ENCODE results near the gene ARHGAP1. TPM values are rescaled to one million over a fixed set of nuclear protein-coding genes. Genes with fewer than 3 reads are reported as not detected.
A peak's percentile ranks its signal among the peaks of the same experiment; 100 is the strongest.

Gene ARHGAP1
- total and polyA plus RNA-seq, 2 of the 13 experiments (the other 11 are each of a cell fraction or from before 2014, with no cell fraction given), result 18.6 to 30.3 TPM

DNA sequence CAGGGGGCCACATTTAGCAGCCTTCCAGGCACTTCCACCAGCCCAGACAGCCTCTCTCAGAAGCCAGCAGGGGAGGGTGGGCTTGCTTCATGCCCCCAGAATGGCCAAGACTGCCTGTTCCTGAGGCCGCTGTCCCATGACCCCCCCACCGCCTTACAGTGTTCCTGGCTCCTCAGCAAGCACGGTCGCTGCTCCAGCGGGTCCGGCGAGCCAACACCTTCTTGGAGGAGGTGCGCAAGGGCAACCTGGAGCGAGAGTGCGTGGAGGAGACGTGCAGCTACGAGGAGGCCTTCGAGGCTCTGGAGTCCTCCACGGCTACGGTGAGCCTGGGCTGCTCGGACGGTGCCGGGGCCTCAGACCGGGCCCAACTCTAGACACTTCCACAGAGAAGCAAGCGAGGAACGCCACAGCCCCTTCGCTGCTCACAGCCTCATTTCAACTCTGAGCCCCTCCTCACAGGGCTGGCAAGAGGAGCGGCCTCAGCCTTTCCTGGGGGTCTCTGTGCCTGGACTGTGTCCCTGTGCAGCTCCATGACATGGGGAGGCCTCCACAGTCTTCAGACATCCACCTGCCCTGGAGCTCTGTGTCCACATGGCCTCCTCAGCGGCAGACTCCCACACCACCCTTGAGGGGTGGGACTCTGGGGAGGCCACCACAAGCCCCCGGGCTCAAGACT is 19.3 kb upstream of the ARHGAP1 start (continued):
- TF ChIP-seq ATF6 (CRISPR knock-in tag; conservative IDR thresholded peaks at IDR 0.05), result no peak
- no peak for TF ChIP-seq HMG20A (CRISPR knock-in tag; IDR thresholded peaks at IDR 0.05; ENCODE audit: borderline replicate concordance)
- no peak for TF ChIP-seq TEF (CRISPR knock-in tag; IDR thresholded peaks at IDR 0.05)
- TF ChIP-seq KLF13 (CRISPR knock-in tag; IDR thresholded peaks at IDR 0.05), result no peak
- TF ChIP-seq ZNF747 (CRISPR knock-in tag; IDR thresholded peaks at IDR 0.05; ENCODE audit: borderline replicate concordance), result 0 out of 2 replicates have a peak, but pooled peaks have one; percentile 8
- no peak for TF ChIP-seq HMG20B (CRISPR knock-in tag; conservative IDR thresholded peaks at IDR 0.05)
- TF ChIP-seq, protein P1, sequence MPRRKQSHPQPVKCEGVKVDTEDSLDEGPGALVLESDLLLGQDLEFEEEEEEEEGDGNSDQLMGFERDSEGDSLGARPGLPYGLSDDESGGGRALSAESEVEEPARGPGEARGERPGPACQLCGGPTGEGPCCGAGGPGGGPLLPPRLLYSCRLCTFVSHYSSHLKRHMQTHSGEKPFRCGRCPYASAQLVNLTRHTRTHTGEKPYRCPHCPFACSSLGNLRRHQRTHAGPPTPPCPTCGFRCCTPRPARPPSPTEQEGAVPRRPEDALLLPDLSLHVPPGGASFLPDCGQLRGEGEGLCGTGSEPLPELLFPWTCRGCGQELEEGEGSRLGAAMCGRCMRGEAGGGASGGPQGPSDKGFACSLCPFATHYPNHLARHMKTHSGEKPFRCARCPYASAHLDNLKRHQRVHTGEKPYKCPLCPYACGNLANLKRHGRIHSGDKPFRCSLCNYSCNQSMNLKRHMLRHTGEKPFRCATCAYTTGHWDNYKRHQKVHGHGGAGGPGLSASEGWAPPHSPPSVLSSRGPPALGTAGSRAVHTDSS (CRISPR knock-in tag; conservative IDR thresholded peaks at IDR 0.05), result no peak
- TF ChIP-seq ZNF792 (CRISPR knock-in tag; IDR thresholded peaks at IDR 0.05), result no peak
- no peak for TF ChIP-seq CBFB (CRISPR knock-in tag; IDR thresholded peaks at IDR 0.05)
- TF ChIP-seq ERF (CRISPR knock-in tag; IDR thresholded peaks at IDR 0.05), result no peak
- no peak for TF ChIP-seq KDM4B (CRISPR knock-in tag; IDR thresholded peaks at IDR 0.05)
- TF ChIP-seq, protein P2, sequence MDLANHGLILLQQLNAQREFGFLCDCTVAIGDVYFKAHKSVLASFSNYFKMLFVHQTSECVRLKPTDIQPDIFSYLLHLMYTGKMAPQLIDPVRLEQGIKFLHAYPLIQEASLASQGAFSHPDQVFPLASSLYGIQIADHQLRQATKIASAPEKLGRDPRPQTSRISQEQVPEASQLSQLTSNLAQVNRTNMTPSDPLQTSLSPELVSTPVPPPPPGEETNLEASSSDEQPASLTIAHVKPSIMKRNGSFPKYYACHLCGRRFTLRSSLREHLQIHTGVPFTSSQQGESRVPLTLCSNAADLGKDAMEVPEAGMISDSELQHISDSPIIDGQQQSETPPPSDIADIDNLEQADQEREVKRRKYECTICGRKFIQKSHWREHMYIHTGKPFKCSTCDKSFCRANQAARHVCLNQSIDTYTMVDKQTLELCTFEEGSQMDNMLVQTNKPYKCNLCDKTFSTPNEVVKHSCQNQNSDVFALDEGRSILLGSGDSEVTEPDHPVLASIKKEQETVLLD (CRISPR knock-in tag; IDR thresholded peaks at IDR 0.05; ENCODE audit: low read depth), result 0 out of 2 replicates have a peak, but pooled peaks have one; percentile 1
- no peak for TF ChIP-seq ZNF329 (CRISPR knock-in tag; IDR thresholded peaks at IDR 0.05; ENCODE audit: low read depth)
- TF ChIP-seq ZSCAN22 (CRISPR knock-in tag; IDR thresholded peaks at IDR 0.05), result no peak
- TF ChIP-seq PBX3 (CRISPR knock-in tag; IDR thresholded peaks at IDR 0.05; ENCODE audit: borderline replicate concordance), result no peak
- no peak for TF ChIP-seq NCOR1 (IDR thresholded peaks at IDR 0.05; ENCODE audit: borderline replicate concordance, low read length)
- TF ChIP-seq WIZ (CRISPR knock-in tag; IDR thresholded peaks at IDR 0.05), result no peak
- TF ChIP-seq, protein P3, sequence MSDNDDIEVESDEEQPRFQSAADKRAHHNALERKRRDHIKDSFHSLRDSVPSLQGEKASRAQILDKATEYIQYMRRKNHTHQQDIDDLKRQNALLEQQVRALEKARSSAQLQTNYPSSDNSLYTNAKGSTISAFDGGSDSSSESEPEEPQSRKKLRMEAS (IDR thresholded peaks at IDR 0.05), result peak; percentile 68; the same call in 1 of the 2 replicates
- TF ChIP-seq GPBP1L1 (CRISPR knock-in tag; IDR thresholded peaks at IDR 0.05), result no peak
- TF ChIP-seq MIER3 (CRISPR knock-in tag; IDR thresholded peaks at IDR 0.05; ENCODE audit: borderline replicate concordance), result no peak
- no peak for TF ChIP-seq ZFP36L2 (CRISPR knock-in tag; IDR thresholded peaks at IDR 0.05)

All from HepG2 (cell line).